Ovary (tissue), 3 donors: ENCODE results near the gene ZNF385D.

Experiments
- CTCF ChIP-seq, 3 donors: fragments of 450-650 bp in 2 of 3; fragments of 200-600 bp in 1 of 3; IDR thresholded peaks; one replicate each; pipeline versions ENCODE4 v1.5.1 to v1.8.0; 2016 to 2022; ENCODE audit warnings: antibody characterized with exemption in 3 of 3, mild to moderate bottlenecking in 1 of 3
- EP300 ChIP-seq: sonication (generic); formaldehyde crosslinking; IDR thresholded peaks from one replicate; pipeline ENCODE4 v1.6.1; 2017; ENCODE audit warnings: antibody characterized with exemption
- donor health status: DM: no; HTN: no; CAD: no.

- no peak for TF ChIP-seq CTCF (IDR thresholded peaks at IDR 0.05)
- TF ChIP-seq EP300 = no peak
Measured at GRCh38 chr3:21457084-21457483, 293.9 kb downstream of the ZNF385D start.
